Heart right ventricle (tissue), 16 donors: ENCODE data around the gene ANKS1B. TPM values are rescaled to one million over a fixed set of nuclear protein-coding genes. Genes with fewer than 3 reads are reported as not detected.
A peak's percentile ranks its signal among the peaks of the same experiment; 100 is the strongest.

ENCODE experiments used
- ATAC-seq, 8 donors: fragments of 200-7000 bp; cut with Tn5 transposase; one replicate each; pipeline ENCODE4 v1.9.1; 2020; ENCODE audit warnings: mild to moderate bottlenecking in 8 of 8, moderate library complexity in 8 of 8, moderate number of reproducible peaks in 1 of 8
- DNase-seq, 2 donors: peaks; one replicate each; pipeline ENCODE4 v3.0.0-alpha.2; 2020
- H3K27ac ChIP-seq, 10 donors: fragments of 200-600 bp; sonication (generic) in 2 of 10; one replicate each; pipeline versions ENCODE4 v1.5.0 to v1.8.0; 2020 to 2022; ENCODE audit warnings: mild to moderate bottlenecking in 3 of 10
- H3K27me3 ChIP-seq, 7 donors: fragments of 200-600 bp; one replicate each; pipeline ENCODE4 v1.8.0; 2021 to 2022; ENCODE audit warnings: mild to moderate bottlenecking in 2 of 7
- H3K36me3 ChIP-seq, 9 donors: fragments of 200-600 bp; sonication (generic) in 1 of 9; one replicate each; pipeline versions ENCODE4 v1.5.0 to v1.8.0; 2020 to 2022; ENCODE audit warnings: mild to moderate bottlenecking in 2 of 9
- H3K4me1 ChIP-seq, 9 donors: fragments of 200-600 bp; sonication (generic) in 1 of 9; one replicate each; pipeline versions ENCODE4 v1.5.0 to v1.8.0; 2020 to 2022; ENCODE audit warnings: mild to moderate bottlenecking in 4 of 9
- H3K4me3 ChIP-seq, 10 donors: fragments of 200-600 bp; sonication (generic) in 2 of 10; one replicate each; pipeline versions ENCODE4 v1.5.0 to v1.8.0; 2020 to 2022; ENCODE audit warnings: mild to moderate bottlenecking in 7 of 10, moderate library complexity in 2 of 10
- H3K9me3 ChIP-seq, 11 donors: fragments of 200-600 bp in 10 of 11; sonication (generic) in 2 of 11; one replicate each; pipeline versions ENCODE4 v1.5.0 to v1.8.0; 2013 to 2022; ENCODE audit warnings: mild to moderate bottlenecking in 2 of 11, control low read depth in 1 of 11, moderate library complexity in 1 of 11
- WGBS, 2 donors: extraction: QIAGEN DNeasy Blood & Tissue Kit; methylation state at CpG; one replicate each; pipeline ENCODE4 v1.1.7; 2013; ENCODE audit warnings: inconsistent platforms in 1 of 2; 5-methylcytosine and 5-hydroxymethylcytosine counted together
- intact Hi-C, 10 donors: fragments of 100-400 bp; cut with DNase I; formaldehyde crosslinking; loops; one replicate each; pipeline versions ENCODE4 v1.11.1 to v1.14.2; 2022
- polyA plus RNA-seq, 2 donors: library from polyadenylated mRNA; stranded (reverse); fragments of 200-250 nt; gene quantifications; one replicate each; pipeline ENCODE4 v1.2.3, GENCODE V29; 2013
- total RNA-seq, 10 donors: library from RNA; stranded (reverse); fragmentation: NEBNext Ultra II Directional in 3 of 10; extraction: Animal tissue kit (Norgen Biotek cat#: 25700) in 3 of 10; gene quantifications; one replicate each; pipeline versions ENCODE4 v1.2.1 to v1.2.4, GENCODE V29; 2021 to 2023
- TF ChIP-seq, protein P1 (sequence below), 9 donors: fragments of 200-600 bp; sonication (generic) in 2 of 9; IDR thresholded peaks; one replicate each; pipeline versions ENCODE4 v1.5.0 to v1.8.0; 2021 to 2022; ENCODE audit warnings: antibody characterized with exemption in 9 of 9, mild to moderate bottlenecking in 5 of 9, moderate library complexity in 1 of 9
- donor health status: Arrhythmogenic right ventricular cardiomyopathy.
- donor health status: ischemic (EF 13 %, LVEDD 7.1; RV severe dilation, severe dysfunction).
- donor health status: healthy with polysubstance abuse.
- donor health status: DM: no; HTN: yes; CAD: no.
- donor health status: DM: no; HTN: no; CAD: no.
- donor health status: ischemic (EF 25% LVEDD 6.9; RV normal size, moderate dysfunction).
- donor health status: ischemic (EF 25% LVEDD 5.7; RV mildly dilated, moderate dysfunction).
- donor health status: healthy.
- donor health status: DM: yes; HTN: yes; CAD: no.
- donor health status: Ischemic cardiomyopathy.
- donor health status: ischemic (EF 35%, LVEDD 5.7; RV mildly dilated, moderate dysfunction).
- donor health status: nonischemic (EF 11% LVEDD 7.7; RV severe dilation, severe dysfunction).
- donor health status: DM: yes; HTN: yes; CAD: no.
- donor health status: PGD.
- donor health status: ischemic (EF 29% LVEDD 5.4; RV normal size, mild dysfunction).
- donor health status: nonischemic (EF 23%, LVEDD 6.1; RV moderate dilation, normal function).

The ANKS1B gene
- total and polyA plus RNA-seq, 12 donors: 0.58 to 4.8 (median 1.8) TPM

DNA sequence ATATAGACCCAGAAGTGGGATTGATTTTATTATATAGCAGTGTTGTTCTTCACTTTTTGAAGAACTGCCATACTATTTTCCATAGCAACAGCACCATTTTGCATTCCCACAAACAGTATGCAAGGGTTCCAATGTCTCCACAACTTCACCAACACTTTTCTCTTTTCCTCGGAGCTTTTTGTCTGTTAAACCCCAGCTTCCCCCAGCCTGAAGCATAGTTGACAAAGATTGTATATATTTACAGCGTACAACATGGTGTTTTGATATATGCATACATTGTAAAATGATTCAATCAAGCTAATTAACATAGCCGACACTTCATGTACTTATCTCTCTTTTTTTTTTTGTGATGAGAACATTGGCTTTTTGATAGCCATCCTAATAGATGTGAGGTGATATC is 982.6 kb downstream of the ANKS1B start:
- peaks cover 0 to 4% (median 0%) of the 10 kb centered on the region in 7 donors for H3K27me3 ChIP-seq
- peaks cover 0 to 3% (median 0%) of the 10 kb centered on the region in 9 donors for H3K4me1 ChIP-seq
- intact Hi-C loops: loop anchor here in 2 of 10 donors (5.0 to 10.0 kb wide), 2 partner anchors 307 to 430 kb away; no protein-coding TSS in a partner anchor
- no peak for DNase-seq
- H3K36me3 ChIP-seq: no peaks in the 10 kb centered on the region
- ATAC-seq: no peak
- H3K4me3 ChIP-seq: no peak overlapping the region
- TF ChIP-seq, protein P1, sequence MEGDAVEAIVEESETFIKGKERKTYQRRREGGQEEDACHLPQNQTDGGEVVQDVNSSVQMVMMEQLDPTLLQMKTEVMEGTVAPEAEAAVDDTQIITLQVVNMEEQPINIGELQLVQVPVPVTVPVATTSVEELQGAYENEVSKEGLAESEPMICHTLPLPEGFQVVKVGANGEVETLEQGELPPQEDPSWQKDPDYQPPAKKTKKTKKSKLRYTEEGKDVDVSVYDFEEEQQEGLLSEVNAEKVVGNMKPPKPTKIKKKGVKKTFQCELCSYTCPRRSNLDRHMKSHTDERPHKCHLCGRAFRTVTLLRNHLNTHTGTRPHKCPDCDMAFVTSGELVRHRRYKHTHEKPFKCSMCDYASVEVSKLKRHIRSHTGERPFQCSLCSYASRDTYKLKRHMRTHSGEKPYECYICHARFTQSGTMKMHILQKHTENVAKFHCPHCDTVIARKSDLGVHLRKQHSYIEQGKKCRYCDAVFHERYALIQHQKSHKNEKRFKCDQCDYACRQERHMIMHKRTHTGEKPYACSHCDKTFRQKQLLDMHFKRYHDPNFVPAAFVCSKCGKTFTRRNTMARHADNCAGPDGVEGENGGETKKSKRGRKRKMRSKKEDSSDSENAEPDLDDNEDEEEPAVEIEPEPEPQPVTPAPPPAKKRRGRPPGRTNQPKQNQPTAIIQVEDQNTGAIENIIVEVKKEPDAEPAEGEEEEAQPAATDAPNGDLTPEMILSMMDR (IDR thresholded peaks at IDR 0.05): no peak
- H3K27ac ChIP-seq: no peak overlapping the region
- no peaks in the 10 kb centered on the region for H3K9me3 ChIP-seq
- WGBS, 2 donors: 92 to 94% methylated on average over 3 of the region's 3 CpGs

- 63 to 80% methylated on average over 7 of the region's 7 CpGs for WGBS, 2 donors
- Histone ChIP-seq H3K27me3 (peaks cover 0 to 4% (median 0%) of the 10 kb centered on the region in 7 donors), H3K4me3 (no peak overlapping the region), H3K9me3 (no peaks in the 10 kb centered on the region), H3K27ac (no peak overlapping the region), H3K4me1 (peaks cover 0 to 3% (median 0%) of the 10 kb centered on the region in 9 donors), H3K36me3 (no peaks in the 10 kb centered on the region)
- no peak for DNase-seq
- ATAC-seq: no peak
- TF ChIP-seq, protein P1 (IDR thresholded peaks at IDR 0.05): no peak
- intact Hi-C loops: loop anchor here in 6 of 10 donors (5.0 to 10.0 kb wide), 4 partner anchors 275 to 445 kb away; no protein-coding TSS in a partner anchor
Measured at GRCh38 chr12:98999559-98999958, 985.2 kb downstream of the ANKS1B start.

DNA sequence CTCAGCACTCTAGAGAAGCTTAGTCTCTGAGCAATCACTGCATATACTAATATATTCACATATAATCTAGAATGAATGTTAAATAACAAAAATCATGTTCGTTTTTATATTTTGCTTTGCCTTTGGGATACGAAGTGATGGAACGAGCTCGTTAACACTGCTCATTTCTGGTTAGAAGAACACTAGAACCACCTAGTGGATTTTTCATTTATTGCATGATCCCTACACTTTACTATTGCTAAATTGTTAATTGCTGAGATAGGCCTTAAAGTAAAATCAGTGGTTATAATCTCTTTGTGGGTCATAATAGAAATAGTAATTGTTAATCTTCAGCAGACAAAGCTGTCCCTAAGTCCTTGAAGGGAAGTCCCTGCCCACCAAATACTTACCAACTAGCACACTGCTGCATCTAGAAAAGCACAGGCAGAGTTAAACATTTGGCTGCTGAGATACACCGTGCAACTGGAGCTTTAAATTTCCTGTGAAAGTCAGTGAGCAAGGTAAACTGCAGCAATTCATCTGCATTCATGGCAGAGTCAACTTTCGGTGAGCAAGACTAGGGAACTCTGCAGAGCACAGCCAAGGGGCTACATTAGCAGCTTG is 985.9 kb downstream of the ANKS1B start:
- intact Hi-C loops: loop anchor here in 7 of 10 donors (1.0 to 10.0 kb wide), 5 partner anchors 274 to 444 kb away; no protein-coding TSS in a partner anchor
- ATAC-seq (peak in 7 of 8 donors; percentile 58 to 80 (median 75)), DNase-seq (no peak)
- Histone ChIP-seq H3K9me3 (no peaks in the 10 kb centered on the region), H3K4me1 (peaks cover 0 to 3% (median 0%) of the 10 kb centered on the region in 9 donors), H3K36me3 (no peaks in the 10 kb centered on the region), H3K4me3 (no peak overlapping the region), H3K27ac (no peak overlapping the region), H3K27me3 (no peaks in the 10 kb centered on the region)
- TF ChIP-seq, protein P1 (IDR thresholded peaks at IDR 0.05): peak; percentile 33 to 75 (median 67)
- 22 to 23% methylated on average over 6 of the region's 6 CpGs for WGBS, 2 donors

DNA sequence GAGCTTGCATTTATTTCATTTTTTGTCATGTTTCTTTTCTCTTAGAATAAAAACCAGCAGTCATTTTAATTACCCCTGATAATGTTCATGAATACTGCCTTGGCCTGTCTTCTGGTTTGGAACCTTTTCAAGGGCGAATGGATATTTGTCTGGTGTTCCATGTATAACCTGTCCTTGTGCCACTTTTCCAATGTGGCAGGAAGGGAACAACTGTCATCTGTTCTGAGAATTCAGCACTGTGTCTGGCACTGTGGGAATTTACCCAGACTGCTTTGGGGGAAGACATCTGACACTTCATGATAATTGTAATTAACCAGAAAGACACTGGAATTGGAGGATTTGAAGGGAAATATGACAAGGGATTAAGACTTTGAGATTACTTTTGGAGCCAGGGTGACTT is 986.8 kb downstream of the ANKS1B start:
- intact Hi-C loops: loop anchor here in 7 of 10 donors (1.0 to 10.0 kb wide), 5 partner anchors 273 to 443 kb away; no protein-coding TSS in a partner anchor
- peak in 4 of 8 donors; percentile 50 to 73 (median 54) for ATAC-seq
- Histone ChIP-seq H3K27ac (no peak overlapping the region), H3K4me3 (no peak overlapping the region), H3K9me3 (no peaks in the 10 kb centered on the region), H3K36me3 (no peaks in the 10 kb centered on the region), H3K4me1 (peaks cover 0 to 3% (median 0%) of the 10 kb centered on the region in 9 donors), H3K27me3 (no peaks in the 10 kb centered on the region)
- TF ChIP-seq, protein P1 (IDR thresholded peaks at IDR 0.05): no peak
- DNase-seq: no peak
- WGBS, 2 donors: 61 to 73% methylated on average over 1 of the region's 1 CpG
